HEK293 (cell line): ENCODE results near the gene RASA3.

ENCODE experiments used
- CTCF ChIA-PET: fragments of 350-600 bp; formaldehyde crosslinking; extraction: SDS; loops from one replicate; lab custom pipeline; 2021; ENCODE audit warnings: antibody characterized with exemption; lab: Yijun Ruan, JAX
- POLR2A ChIA-PET: fragments of 300-600 bp; formaldehyde crosslinking; extraction: SDS; loops from one replicate; lab custom pipeline; 2020; ENCODE audit warnings: antibody characterized with exemption, inconsistent platforms; lab: Yijun Ruan, JAX
- H3K27ac ChIP-seq: fragments of 200-500 bp; sonication (Bioruptor generic); 2 replicates; pipeline ENCODE4 v1.5.1; 2014; ENCODE audit warnings: low read depth, low read length, control low read depth, inconsistent platforms; ENCODE audit errors: extremely low read depth
- H3K36me3 ChIP-seq, 2 experiments: fragments of 200-500 bp in 1 of 2; sonication (Bioruptor generic) in 1 of 2; 1 replicate in 1 of 2; 2 replicates in 1 of 2; pipeline ENCODE4 v1.5.1; 2014 to 2017; ENCODE audit warnings: inconsistent platforms in 2 of 2, low read length in 2 of 2; ENCODE audit not compliant: control insufficient read depth in 2 of 2, insufficient read depth in 1 of 2
- H3K4me1 ChIP-seq: fragments of 200-500 bp; sonication (Bioruptor generic); 2 replicates; pipeline ENCODE4 v1.5.1; 2014; ENCODE audit warnings: mild to moderate bottlenecking, low read length, inconsistent platforms; ENCODE audit not compliant: control insufficient read depth, insufficient read depth
- H3K4me3 ChIP-seq: 2 replicates; pipeline ENCODE4 v1.5.1; 2011; ENCODE audit warnings: low read depth, mild to moderate bottlenecking, control low read depth, low read length, moderate library complexity
- H3K9me3 ChIP-seq: fragments of 200-500 bp; sonication (Bioruptor generic); 2 replicates; pipeline ENCODE4 v1.5.1; 2014; ENCODE audit warnings: low read depth, low read length, inconsistent platforms; ENCODE audit not compliant: control insufficient read depth, insufficient read depth
- FEZF1 ChIP-seq: fragments of 450-650 bp; formaldehyde crosslinking; IDR thresholded peaks from 2 replicates; pipeline ENCODE4 v1.5.1; 2016; ENCODE audit warnings: missing biosample characterization, missing genetic modification characterization
- KLF7 ChIP-seq: fragments of 450-650 bp; formaldehyde crosslinking; IDR thresholded peaks from 2 replicates; pipeline ENCODE4 v1.5.1; 2016; ENCODE audit warnings: missing biosample characterization, missing genetic modification characterization, borderline replicate concordance
- REPIN1 ChIP-seq: fragments of 450-650 bp; formaldehyde crosslinking; IDR thresholded peaks from 2 replicates; pipeline ENCODE4 v1.5.1; 2017; ENCODE audit warnings: missing biosample characterization, missing genetic modification characterization, low read depth
- SETDB1 ChIP-seq: IDR thresholded peaks from one replicate; pipeline ENCODE4 v1.6.1; 2017; ENCODE audit warnings: mild to moderate bottlenecking, low read length, moderate library complexity, mixed read lengths; ENCODE audit not compliant: insufficient read length
- TCF7L2 ChIP-seq: IDR thresholded peaks from 2 replicates; pipeline ENCODE4 v1.6.1; 2011; ENCODE audit warnings: low read depth, mild to moderate bottlenecking, inconsistent platforms, low read length, moderate library complexity, borderline replicate concordance
- YY2 ChIP-seq: fragments of 450-650 bp; formaldehyde crosslinking; IDR thresholded peaks from 2 replicates; pipeline ENCODE4 v1.5.1; 2016; ENCODE audit warnings: missing biosample characterization, missing genetic modification characterization
- ZBTB1 ChIP-seq: fragments of 450-650 bp; formaldehyde crosslinking; IDR thresholded peaks from 2 replicates; pipeline ENCODE4 v1.5.1; 2016; ENCODE audit warnings: missing biosample characterization, missing genetic modification characterization
- ZBTB48 ChIP-seq: fragments of 450-650 bp; formaldehyde crosslinking; IDR thresholded peaks from 2 replicates; pipeline ENCODE4 v1.5.1; 2016; ENCODE audit warnings: missing biosample characterization, missing genetic modification characterization
- ZFHX2 ChIP-seq: fragments of 450-650 bp; formaldehyde crosslinking; conservative IDR thresholded peaks from 2 replicates; pipeline ENCODE4 v1.5.1; 2016; ENCODE audit warnings: missing biosample characterization, missing genetic modification characterization
- ZIC2 ChIP-seq: fragments of 450-650 bp; formaldehyde crosslinking; IDR thresholded peaks from 2 replicates; pipeline ENCODE4 v1.5.1; 2016; ENCODE audit warnings: missing biosample characterization, missing genetic modification characterization
- ZNF112 ChIP-seq: fragments of 450-650 bp; formaldehyde crosslinking; IDR thresholded peaks from 2 replicates; pipeline ENCODE4 v1.5.0; 2017; ENCODE audit warnings: missing biosample characterization, missing genetic modification characterization
- ZNF114 ChIP-seq: fragments of 450-650 bp; formaldehyde crosslinking; IDR thresholded peaks from 2 replicates; pipeline ENCODE4 v1.5.0; 2017; ENCODE audit warnings: missing biosample characterization, missing genetic modification characterization
- ZNF121 ChIP-seq: fragments of 450-650 bp; formaldehyde crosslinking; IDR thresholded peaks from 2 replicates; pipeline ENCODE4 v1.5.1; 2016; ENCODE audit warnings: missing biosample characterization, missing genetic modification characterization
- ZNF157 ChIP-seq: fragments of 450-650 bp; formaldehyde crosslinking; IDR thresholded peaks from 2 replicates; pipeline ENCODE4 v1.5.1; 2016; ENCODE audit warnings: missing biosample characterization, missing genetic modification characterization
- ZNF169 ChIP-seq: fragments of 450-650 bp; formaldehyde crosslinking; IDR thresholded peaks from 2 replicates; pipeline ENCODE4 v1.5.1; 2016; ENCODE audit warnings: missing biosample characterization, missing genetic modification characterization
- ZNF2 ChIP-seq: fragments of 450-650 bp; formaldehyde crosslinking; IDR thresholded peaks from 2 replicates; pipeline ENCODE4 v1.5.1; 2016; ENCODE audit warnings: missing biosample characterization, missing genetic modification characterization
- ZNF202 ChIP-seq: fragments of 450-650 bp; formaldehyde crosslinking; IDR thresholded peaks from 2 replicates; pipeline ENCODE4 v1.5.1; 2016; ENCODE audit warnings: missing biosample characterization, missing genetic modification characterization, borderline replicate concordance
- ZNF211 ChIP-seq: fragments of 450-650 bp; formaldehyde crosslinking; IDR thresholded peaks from 2 replicates; pipeline ENCODE4 v1.5.1; 2016; ENCODE audit warnings: low read depth, missing biosample characterization, missing genetic modification characterization
- ZNF223 ChIP-seq: fragments of 450-650 bp; formaldehyde crosslinking; IDR thresholded peaks from 2 replicates; pipeline ENCODE4 v1.5.1; 2016; ENCODE audit warnings: missing biosample characterization, missing genetic modification characterization
- ZNF266 ChIP-seq: fragments of 450-650 bp; formaldehyde crosslinking; IDR thresholded peaks from 2 replicates; pipeline ENCODE4 v1.5.1; 2016; ENCODE audit warnings: missing biosample characterization, missing genetic modification characterization, low read depth
- ZNF335 ChIP-seq: fragments of 450-650 bp; formaldehyde crosslinking; conservative IDR thresholded peaks from 2 replicates; pipeline ENCODE4 v1.5.1; 2016; ENCODE audit warnings: missing biosample characterization, missing genetic modification characterization
- ZNF37A ChIP-seq: fragments of 450-650 bp; IDR thresholded peaks from 2 replicates; pipeline ENCODE4 v1.5.1; 2018; ENCODE audit warnings: missing biosample characterization, missing genetic modification characterization
- ZNF530 ChIP-seq: fragments of 450-650 bp; formaldehyde crosslinking; IDR thresholded peaks from 2 replicates; pipeline ENCODE4 v1.5.1; 2016; ENCODE audit warnings: low read depth, missing biosample characterization, missing genetic modification characterization
- ZNF548 ChIP-seq: fragments of 450-650 bp; formaldehyde crosslinking; IDR thresholded peaks from 2 replicates; pipeline ENCODE4 v1.5.1; 2016; ENCODE audit warnings: missing biosample characterization, missing genetic modification characterization
- ZNF600 ChIP-seq: fragments of 450-650 bp; formaldehyde crosslinking; IDR thresholded peaks from 2 replicates; pipeline ENCODE4 v1.5.1; 2016; ENCODE audit warnings: missing biosample characterization, missing genetic modification characterization
- ZNF623 ChIP-seq: fragments of 450-650 bp; formaldehyde crosslinking; IDR thresholded peaks from 2 replicates; pipeline ENCODE4 v1.5.1; 2016; ENCODE audit warnings: missing biosample characterization, missing genetic modification characterization
- ZNF645 ChIP-seq: fragments of 450-650 bp; formaldehyde crosslinking; IDR thresholded peaks from 2 replicates; pipeline ENCODE4; 2016; ENCODE audit warnings: missing biosample characterization, missing genetic modification characterization
- ZNF692 ChIP-seq: fragments of 450-650 bp; formaldehyde crosslinking; IDR thresholded peaks from 2 replicates; pipeline ENCODE4 v1.5.1; 2016; ENCODE audit warnings: missing biosample characterization, missing genetic modification characterization
- ZNF843 ChIP-seq: fragments of 450-650 bp; formaldehyde crosslinking; IDR thresholded peaks from 2 replicates; pipeline ENCODE4 v1.5.1; 2016; ENCODE audit warnings: missing biosample characterization, missing genetic modification characterization
- ZSCAN16 ChIP-seq: fragments of 450-650 bp; formaldehyde crosslinking; IDR thresholded peaks from 2 replicates; pipeline ENCODE4 v1.5.1; 2016; ENCODE audit warnings: missing biosample characterization, missing genetic modification characterization
- ZSCAN18 ChIP-seq: fragments of 450-650 bp; formaldehyde crosslinking; IDR thresholded peaks from 2 replicates; pipeline ENCODE4 v1.5.1; 2016; ENCODE audit warnings: missing biosample characterization, missing genetic modification characterization

RASA3 gene

GRCh38 chr13:113935001-113935844 lies 197.2 kb downstream of the RASA3 start:
- no peak for TF ChIP-seq REPIN1
- no peak for TF ChIP-seq ZNF157 (tag by site-specific recombination)
- no peak for TF ChIP-seq KLF7 (tag by site-specific recombination)
- TF ChIP-seq ZNF169, result no peak
- TF ChIP-seq ZNF211 (tag by site-specific recombination), result no peak
- no peak for TF ChIP-seq ZSCAN16 (tag by site-specific recombination)
- no peak for TF ChIP-seq ZNF692
- TF ChIP-seq ZBTB48, result no peak
- CTCF ChIA-PET, result interaction anchor here (0.8 kb wide), 1 partner anchor 291 kb away, joined by 3 read pairs; no protein-coding TSS in a partner anchor
- Histone ChIP-seq H3K4me3 (no peak overlapping the region), H3K9me3 (no peaks in the 10 kb centered on the region), H3K27ac (no peak overlapping the region), H3K36me3 (no peaks in the 10 kb centered on the region), H3K4me1 (no peaks in the 10 kb centered on the region)
- POLR2A ChIA-PET, result no interaction called here

- H3K4me3 ChIP-seq, result no peak overlapping the region
- H3K36me3 ChIP-seq, result no peaks in the 10 kb centered on the region
- H3K4me1 ChIP-seq, result no peaks in the 10 kb centered on the region
- CTCF ChIA-PET, result no interaction called here
- no peaks in the 10 kb centered on the region for H3K9me3 ChIP-seq
- no peak for TF ChIP-seq ZNF202 (tag by site-specific recombination)
- POLR2A ChIA-PET, result no interaction called here
- no peak overlapping the region for H3K27ac ChIP-seq
Observed at GRCh38 chr13:113934576-113934975, 197.8 kb downstream of the RASA3 start.

- no peaks in the 10 kb centered on the region for H3K36me3 ChIP-seq
- POLR2A ChIA-PET, result no interaction called here
Observed at GRCh38 chr13:113933901-113934300, 198.5 kb downstream of the RASA3 start.

GRCh38 chr13:113931841-113932459 lies 200.5 kb downstream of the RASA3 start:
- H3K4me3 ChIP-seq, result no peak overlapping the region
- no peaks in the 10 kb centered on the region for H3K9me3 ChIP-seq
- POLR2A ChIA-PET, result no interaction called here
- no peaks in the 10 kb centered on the region for H3K36me3 ChIP-seq
- no peaks in the 10 kb centered on the region for H3K4me1 ChIP-seq
- CTCF ChIA-PET, result interaction anchor here (0.6 to 0.7 kb wide), 2 partner anchors 15 to 137 kb away, joined by 3 to 5 read pairs; no protein-coding TSS in a partner anchor
- H3K27ac ChIP-seq, result no peak overlapping the region
- no peak for TF ChIP-seq ZNF37A
- TF ChIP-seq ZNF548 (tag by site-specific recombination), result no peak
- TF ChIP-seq FEZF1, result no peak
- TF ChIP-seq ZSCAN18 (tag by site-specific recombination), result no peak
- no peak for TF ChIP-seq TCF7L2
- TF ChIP-seq ZNF530 (tag by site-specific recombination), result no peak
- TF ChIP-seq ZFHX2 (tag by site-specific recombination), result no peak
- TF ChIP-seq ZNF645 (tag by site-specific recombination), result no peak
- no peak for TF ChIP-seq SETDB1
- TF ChIP-seq ZNF335 (tag by site-specific recombination), result no peak
- TF ChIP-seq ZBTB1 (tag by site-specific recombination), result no peak
- no peak for TF ChIP-seq ZIC2 (tag by site-specific recombination)
- TF ChIP-seq ZNF623 (tag by site-specific recombination), result no peak

More at GRCh38 chr13:113933901-113934300, 198.5 kb downstream of the RASA3 start:
- H3K27ac ChIP-seq, result no peak overlapping the region
- no peak overlapping the region for H3K4me3 ChIP-seq
- H3K9me3 ChIP-seq, result no peaks in the 10 kb centered on the region
- no peaks in the 10 kb centered on the region for H3K4me1 ChIP-seq
- CTCF ChIA-PET, result interaction anchor here (0.6 kb wide), 2 partner anchors 39 to 165 kb away, joined by 4 to 6 read pairs; no protein-coding TSS in a partner anchor
- no peak for TF ChIP-seq ZNF121 (tag by site-specific recombination)
- TF ChIP-seq ZNF223 (tag by site-specific recombination), result no peak
- no peak for TF ChIP-seq ZNF112
- no peak for TF ChIP-seq YY2 (tag by site-specific recombination)
- TF ChIP-seq ZNF600, result no peak
- TF ChIP-seq ZNF2 (tag by site-specific recombination), result no peak
- TF ChIP-seq ZNF266 (tag by site-specific recombination), result no peak
- TF ChIP-seq ZNF114 (tag by site-specific recombination), result no peak
- TF ChIP-seq ZNF843 (tag by site-specific recombination), result no peak
